Esophagus squamous epithelium (tissue), 5 donors: ENCODE results near the gene ANKRD63. TPM values are rescaled to one million over a fixed set of nuclear protein-coding genes. Genes with fewer than 3 reads are reported as not detected.

ENCODE experiments used
- DNase-seq: peaks from one replicate; lab custom pipeline; 2025; lab: John Stamatoyannopoulos, UW
- H3K27ac ChIP-seq, 4 donors: fragments of 200-600 bp; sonication (generic); one replicate each; pipeline ENCODE4 v1.5.1; 2016 to 2019; ENCODE audit warnings: mild to moderate bottlenecking in 1 of 4
- H3K27me3 ChIP-seq, 4 donors: fragments of 200-600 bp; sonication (generic); 1 replicate in 3 of 4; 2 replicates in 1 of 4; pipeline versions ENCODE4 v1.5.1 to v1.6.0; 2017 to 2021; ENCODE audit warnings: antibody characterized with exemption in 1 of 4
- H3K36me3 ChIP-seq, 3 donors: fragments of 200-600 bp; sonication (generic); one replicate each; pipeline ENCODE4 v1.5.1; 2016 to 2019
- H3K4me1 ChIP-seq, 3 donors: fragments of 200-600 bp; sonication (generic); one replicate each; pipeline ENCODE4 v1.5.1; 2017 to 2019
- H3K4me3 ChIP-seq, 4 donors: fragments of 200-600 bp; sonication (generic); 1 replicate in 3 of 4; 2 replicates in 1 of 4; pipeline ENCODE4 v1.5.1; 2016 to 2019; ENCODE audit warnings: mild to moderate bottlenecking in 2 of 4, moderate library complexity in 1 of 4
- H3K9me3 ChIP-seq, 3 donors: fragments of 200-600 bp; sonication (generic); one replicate each; pipeline ENCODE4 v1.5.1; 2016 to 2019
- POLR2A ChIP-seq, 4 donors: fragments of 450-650 bp; IDR thresholded peaks; one replicate each; pipeline ENCODE4 v1.6.1; 2017; ENCODE audit warnings: antibody characterized with exemption in 4 of 4, mild to moderate bottlenecking in 4 of 4, moderate library complexity in 3 of 4
- WGBS, 2 donors: methylation state at CpG; one replicate each; pipeline ENCODE4 v1.1.5; 2018; 5-methylcytosine and 5-hydroxymethylcytosine counted together
- intact Hi-C: fragments of 100-400 bp; cut with DNase I; formaldehyde crosslinking; loops from one replicate; pipeline ENCODE4 v1.15.0; 2022
- total RNA-seq, 4 donors: library from RNA; depleted of rRNA; stranded (reverse); fragments of >200 nt; gene quantifications; one replicate each; pipeline ENCODE4 v1.1.0, GENCODE V29; 2016
- TF ChIP-seq, protein P1 (sequence below), 6 experiments: fragments of 450-650 bp in 4 of 6; fragments of 200-600 bp in 2 of 6; sonication (generic) in 2 of 6; IDR thresholded peaks; one replicate each; pipeline ENCODE4 v1.5.1; 2016 to 2019; ENCODE audit warnings: antibody characterized with exemption in 6 of 6, mild to moderate bottlenecking in 4 of 6, moderate library complexity in 4 of 6
- donor health status: DM: yes; HTN: yes; CAD: no.

Gene ANKRD63
- total RNA-seq, 4 donors from 2014 or later = not detected

DNA sequence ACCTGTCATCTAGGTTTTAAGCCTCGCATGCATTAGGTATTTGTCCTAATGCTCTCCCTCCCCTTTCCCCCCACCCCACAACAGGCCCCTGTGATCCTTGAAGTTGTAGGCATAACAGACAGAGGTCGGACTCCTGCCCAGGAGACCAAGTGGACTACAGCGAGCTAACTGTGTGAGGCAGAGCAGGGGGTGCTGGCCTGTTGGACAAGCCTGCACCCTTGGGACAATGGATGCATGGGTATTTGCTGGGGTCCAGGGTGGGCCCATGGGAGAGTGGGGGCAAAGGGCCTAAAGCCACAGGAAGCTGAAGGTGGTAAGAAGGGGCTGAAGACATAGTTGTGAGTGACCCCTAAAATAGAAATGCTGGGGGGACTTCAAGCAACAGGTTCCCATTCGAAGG lies 22.4 kb upstream of the ANKRD63 start:
- WGBS, 2 donors = 76 to 95% methylated on average over 2 of the region's 4 CpGs
- Histone ChIP-seq H3K9me3 (peaks cover 0 to 4% (median 2%) of the 10 kb centered on the region in 3 donors), H3K4me1 (peaks cover 0 to 4% (median 0%) of the 10 kb centered on the region in 3 donors), H3K4me3 (no peak overlapping the region), H3K36me3 (no peaks in the 10 kb centered on the region), H3K27ac (no peak overlapping the region), H3K27me3 (peaks cover 0 to 46% (median 0%) of the 10 kb centered on the region in 4 donors)
- no peak for TF ChIP-seq POLR2A (IDR thresholded peaks at IDR 0.05)
- TF ChIP-seq, protein P1, sequence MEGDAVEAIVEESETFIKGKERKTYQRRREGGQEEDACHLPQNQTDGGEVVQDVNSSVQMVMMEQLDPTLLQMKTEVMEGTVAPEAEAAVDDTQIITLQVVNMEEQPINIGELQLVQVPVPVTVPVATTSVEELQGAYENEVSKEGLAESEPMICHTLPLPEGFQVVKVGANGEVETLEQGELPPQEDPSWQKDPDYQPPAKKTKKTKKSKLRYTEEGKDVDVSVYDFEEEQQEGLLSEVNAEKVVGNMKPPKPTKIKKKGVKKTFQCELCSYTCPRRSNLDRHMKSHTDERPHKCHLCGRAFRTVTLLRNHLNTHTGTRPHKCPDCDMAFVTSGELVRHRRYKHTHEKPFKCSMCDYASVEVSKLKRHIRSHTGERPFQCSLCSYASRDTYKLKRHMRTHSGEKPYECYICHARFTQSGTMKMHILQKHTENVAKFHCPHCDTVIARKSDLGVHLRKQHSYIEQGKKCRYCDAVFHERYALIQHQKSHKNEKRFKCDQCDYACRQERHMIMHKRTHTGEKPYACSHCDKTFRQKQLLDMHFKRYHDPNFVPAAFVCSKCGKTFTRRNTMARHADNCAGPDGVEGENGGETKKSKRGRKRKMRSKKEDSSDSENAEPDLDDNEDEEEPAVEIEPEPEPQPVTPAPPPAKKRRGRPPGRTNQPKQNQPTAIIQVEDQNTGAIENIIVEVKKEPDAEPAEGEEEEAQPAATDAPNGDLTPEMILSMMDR (IDR thresholded peaks at IDR 0.05) = no peak
- intact Hi-C loops = no loop called here
- DNase-seq = no peak

DNA sequence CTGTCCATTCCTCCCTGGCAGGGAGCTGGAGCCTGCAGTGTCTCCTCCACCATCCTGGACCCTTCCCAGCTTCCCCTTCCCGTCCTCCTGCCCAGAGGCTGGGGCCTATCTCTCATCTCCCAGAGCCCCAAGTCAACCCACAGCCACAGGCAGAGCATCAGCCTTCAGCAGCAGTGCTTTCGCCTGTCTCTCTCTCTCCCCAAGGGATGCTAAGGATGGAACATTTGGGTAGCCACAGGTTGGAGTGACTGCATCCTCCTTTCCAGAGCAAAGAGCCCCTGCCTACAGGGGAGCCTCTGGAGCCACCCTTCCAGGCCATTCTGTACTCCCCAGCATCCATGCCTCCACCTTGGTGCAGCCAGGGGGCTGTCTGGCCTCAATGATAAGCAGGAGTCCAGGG lies 20.7 kb upstream of the ANKRD63 start:
- 85 to 86% methylated on average over 1 to 2 of the region's 2 CpGs for WGBS, 2 donors
- Histone ChIP-seq H3K27ac (no peak overlapping the region), H3K27me3 (peaks cover 0 to 32% (median 0%) of the 10 kb centered on the region in 4 donors), H3K9me3 (peaks cover 0 to 11% (median 7%) of the 10 kb centered on the region in 3 donors), H3K4me1 (no peaks in the 10 kb centered on the region), H3K4me3 (no peak overlapping the region), H3K36me3 (no peaks in the 10 kb centered on the region)
- no peak for TF ChIP-seq POLR2A (IDR thresholded peaks at IDR 0.05)
- TF ChIP-seq, protein P1 (IDR thresholded peaks at IDR 0.05) = no peak
- intact Hi-C loops = no loop called here
- no peak for DNase-seq

DNA sequence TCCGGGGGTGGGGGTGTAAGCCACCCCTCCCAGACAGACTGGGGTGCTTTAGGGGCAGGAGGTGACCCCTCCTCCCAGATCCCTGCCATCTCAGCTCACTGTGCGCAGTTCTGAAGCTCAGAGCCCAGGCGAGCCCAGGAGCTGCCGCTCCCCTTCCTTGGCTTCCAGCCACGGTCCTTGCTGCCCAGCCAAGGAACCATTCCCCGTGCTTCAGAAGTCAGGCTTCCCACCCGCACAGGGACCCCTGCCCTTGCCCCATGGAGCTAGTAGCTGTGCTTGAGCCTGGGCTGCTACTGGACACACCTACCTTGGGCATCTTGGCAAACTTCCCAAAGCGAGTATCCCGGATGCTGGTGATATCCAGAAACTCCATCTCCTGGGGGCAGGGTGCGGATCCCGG lies 20.1 kb upstream of the ANKRD63 start:
- TF ChIP-seq, protein P1 (IDR thresholded peaks at IDR 0.05) = no peak
- TF ChIP-seq POLR2A (IDR thresholded peaks at IDR 0.05) = no peak
- DNase-seq = no peak
- no peak overlapping the region for H3K4me3 ChIP-seq
- intact Hi-C loops = no loop called here
- H3K27me3 ChIP-seq = peaks cover 0 to 26% (median 0%) of the 10 kb centered on the region in 4 donors
- H3K4me1 ChIP-seq = no peaks in the 10 kb centered on the region
- no peaks in the 10 kb centered on the region for H3K36me3 ChIP-seq
- WGBS, 2 donors = 69 to 72% methylated on average over 5 to 9 of the region's 11 CpGs
- no peak overlapping the region for H3K27ac ChIP-seq
- H3K9me3 ChIP-seq = peaks cover 0 to 11% (median 7%) of the 10 kb centered on the region in 3 donors

DNA sequence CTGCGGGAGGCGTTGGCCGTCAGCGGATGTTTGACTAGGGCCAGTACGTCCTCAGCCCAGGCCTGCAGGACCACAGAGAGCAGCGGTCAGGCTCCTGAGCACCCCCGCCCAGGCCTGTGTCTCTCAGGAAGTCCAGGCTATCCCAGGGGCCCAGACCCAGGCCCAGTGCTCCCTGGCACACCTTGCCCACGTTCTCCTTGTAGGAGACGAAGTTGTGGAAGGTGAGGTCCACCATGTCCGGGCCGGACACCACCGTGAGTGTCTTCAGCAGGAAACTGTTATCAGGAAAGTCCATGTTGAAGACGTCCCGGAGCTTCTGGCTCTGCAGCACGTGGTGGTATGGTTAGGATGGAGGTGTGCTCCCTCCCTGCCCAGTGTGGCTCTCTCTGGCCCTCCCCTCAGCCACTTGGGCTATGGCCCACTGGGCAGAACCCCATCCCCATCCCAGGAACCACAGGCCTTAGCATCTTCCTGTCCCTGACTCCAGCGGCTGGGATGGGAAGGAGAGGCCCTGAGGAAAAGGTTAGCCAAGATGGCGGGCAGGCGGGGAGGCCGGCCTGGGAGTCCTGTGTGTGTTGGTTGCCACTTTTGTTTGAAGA lies 19.5 kb upstream of the ANKRD63 start:
- intact Hi-C loops = no loop called here
- H3K4me3 ChIP-seq = no peak overlapping the region
- peaks cover 0 to 11% (median 7%) of the 10 kb centered on the region in 3 donors for H3K9me3 ChIP-seq
- no peaks in the 10 kb centered on the region for H3K4me1 ChIP-seq
- TF ChIP-seq, protein P1 (IDR thresholded peaks at IDR 0.05) = no peak
- TF ChIP-seq POLR2A (IDR thresholded peaks at IDR 0.05) = no peak
- H3K27ac ChIP-seq = no peak overlapping the region
- peaks cover 0 to 20% (median 0%) of the 10 kb centered on the region in 4 donors for H3K27me3 ChIP-seq
- H3K36me3 ChIP-seq = no peaks in the 10 kb centered on the region
- no peak for DNase-seq
- 88% methylated on average over 4 of the region's 19 CpGs; no CpG with 5 or more reads in 1 of the 2 donors for WGBS, 2 donors

DNA sequence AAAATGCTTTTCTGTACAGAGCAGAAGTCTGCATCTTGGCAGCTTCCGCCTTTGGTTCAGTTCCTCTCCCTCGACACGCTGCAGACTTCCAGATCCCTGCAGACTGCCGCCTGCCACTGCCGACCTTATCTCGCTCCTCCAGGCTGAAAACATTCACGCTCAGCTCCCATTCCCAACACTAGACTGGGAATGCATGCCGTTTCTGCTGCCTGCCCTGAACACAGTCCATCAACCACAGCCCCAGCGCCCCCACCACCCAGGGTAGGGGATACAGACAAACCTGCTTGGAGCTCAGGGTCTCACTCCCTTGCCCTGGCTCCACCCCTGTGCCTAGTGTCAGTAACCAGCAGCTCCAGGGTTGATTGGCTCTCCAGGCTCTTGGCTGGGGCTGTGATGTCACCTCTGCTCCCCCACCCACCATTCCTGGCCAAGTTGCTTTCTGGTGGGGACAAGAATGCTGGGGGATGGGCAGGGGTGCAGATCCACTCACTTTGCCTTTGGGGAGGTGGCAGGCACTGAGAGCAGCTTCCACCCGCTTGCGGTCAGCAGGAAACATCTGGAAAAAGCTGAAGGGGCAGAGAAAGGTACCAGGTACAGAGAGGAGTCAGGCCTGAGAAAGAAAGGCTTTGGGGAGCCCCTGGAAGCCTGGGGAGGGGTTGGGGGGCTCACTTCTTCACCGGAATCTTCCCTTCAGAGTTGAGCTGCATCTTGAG lies 18.8 kb upstream of the ANKRD63 start:
- Histone ChIP-seq H3K36me3 (no peaks in the 10 kb centered on the region), H3K9me3 (peaks cover 0 to 11% (median 7%) of the 10 kb centered on the region in 3 donors), H3K27ac (no peak overlapping the region), H3K27me3 (peaks cover 0 to 15% (median 0%) of the 10 kb centered on the region in 4 donors), H3K4me1 (peaks cover 0 to 2% (median 0%) of the 10 kb centered on the region in 3 donors), H3K4me3 (no peak overlapping the region)
- intact Hi-C loops = no loop called here
- WGBS, 2 donors = 59% methylated on average over 6 to 10 of the region's 12 CpGs
- no peak for DNase-seq
- no peak for TF ChIP-seq POLR2A (IDR thresholded peaks at IDR 0.05)
- TF ChIP-seq, protein P1 (IDR thresholded peaks at IDR 0.05) = no peak
